Lung (tissue), 12 donors: Measurements from ENCODE around the gene HAUS1. TPM values are rescaled to one million over a fixed set of nuclear protein-coding genes. Genes with fewer than 3 reads are reported as not detected.

Source experiments
- ATAC-seq: fragments of 200-7000 bp; cut with Tn5 transposase; one replicate; pipeline ENCODE4 v1.9.1; 2020; ENCODE audit warnings: moderate number of reproducible peaks; ENCODE audit not compliant: insufficient read depth, low FRiP score
- DNase-seq, 3 donors: peaks; one replicate each; pipeline ENCODE4 v3.0.0-alpha.2; 2013 to 2017
- H3K27ac ChIP-seq, 2 donors: one replicate each; pipeline ENCODE4 v1.5.1; 2013; ENCODE audit warnings: mild to moderate bottlenecking in 2 of 2, moderate library complexity in 2 of 2, control low read depth in 1 of 2, inconsistent platforms in 1 of 2, low read depth in 1 of 2, low read length in 1 of 2
- H3K27me3 ChIP-seq, 3 donors: one replicate each; pipeline ENCODE4 v1.5.1; 2013; ENCODE audit warnings: low read length in 2 of 3; ENCODE audit not compliant: control insufficient read depth in 3 of 3, insufficient read depth in 3 of 3
- H3K36me3 ChIP-seq, 4 donors: one replicate each; pipeline ENCODE4 v1.5.1; 2013; ENCODE audit warnings: low read length in 4 of 4, mild to moderate bottlenecking in 1 of 4, moderate library complexity in 1 of 4; ENCODE audit not compliant: control insufficient read depth in 4 of 4, insufficient read depth in 4 of 4
- H3K4me1 ChIP-seq, 5 donors: one replicate each; pipeline ENCODE4 v1.5.1; 2013; ENCODE audit warnings: low read length in 5 of 5, mild to moderate bottlenecking in 2 of 5, moderate library complexity in 1 of 5; ENCODE audit not compliant: control insufficient read depth in 5 of 5, insufficient read depth in 5 of 5
- H3K4me3 ChIP-seq: one replicate; pipeline ENCODE4 v1.5.1; 2013; ENCODE audit warnings: mild to moderate bottlenecking, control low read depth, moderate library complexity
- H3K9ac ChIP-seq, 2 donors: one replicate each; pipeline ENCODE4 v1.5.1; 2013; ENCODE audit warnings: low read length in 2 of 2, control low read depth in 1 of 2; ENCODE audit not compliant: insufficient read depth in 1 of 2
- H3K9me3 ChIP-seq, 4 donors: one replicate each; pipeline ENCODE4 v1.5.1; 2013; ENCODE audit warnings: low read length in 3 of 4, mild to moderate bottlenecking in 1 of 4, moderate library complexity in 1 of 4; ENCODE audit not compliant: control insufficient read depth in 4 of 4, insufficient read depth in 3 of 4
- WGBS, 2 donors: extraction: QIAGEN DNeasy Blood & Tissue Kit; methylation state at CpG; one replicate each; pipeline ENCODE4 v1.1.7; 2013; 5-methylcytosine and 5-hydroxymethylcytosine counted together
- polyA plus RNA-seq, 2 donors: library from polyadenylated mRNA; stranded (reverse); fragments of 200-250 nt; gene quantifications; one replicate each; pipeline ENCODE4 v1.2.1, GENCODE V29; 2013
- total RNA-seq, 2 donors: library from RNA; depleted of rRNA in 1 of 2; stranded (reverse); fragments of >200 nt in 1 of 2; gene quantifications; one replicate each; pipeline ENCODE4 v1.2.1, GENCODE V29; 2014 to 2021
- TF ChIP-seq, protein P1 (sequence below): IDR thresholded peaks from 2 replicates; pipeline ENCODE4 v1.5.1; 2012; ENCODE audit warnings: mild to moderate bottlenecking; ENCODE audit errors: control extremely low read depth, extremely low read depth
- donor health status: control.
- donor health status: control.
- donor health status: Bipolar disorder and iron deficiency.
- donor health status: healthy.
- donor health status: DM: yes; HTN: yes; CAD: no.

Gene HAUS1
- total and polyA plus RNA-seq, 4 donors = 16.8 to 27.7 (median 20.4) TPM

- Histone ChIP-seq H3K27me3 (no peaks in the 10 kb centered on the region), H3K36me3 (peaks cover 0 to 6% (median 0%) of the 10 kb centered on the region in 4 donors), H3K4me3 (no peak overlapping the region), H3K27ac (no peak overlapping the region), H3K9me3 (no peaks in the 10 kb centered on the region), H3K4me1 (no peaks in the 10 kb centered on the region), H3K9ac (no peak overlapping the region)
- TF ChIP-seq, protein P1, sequence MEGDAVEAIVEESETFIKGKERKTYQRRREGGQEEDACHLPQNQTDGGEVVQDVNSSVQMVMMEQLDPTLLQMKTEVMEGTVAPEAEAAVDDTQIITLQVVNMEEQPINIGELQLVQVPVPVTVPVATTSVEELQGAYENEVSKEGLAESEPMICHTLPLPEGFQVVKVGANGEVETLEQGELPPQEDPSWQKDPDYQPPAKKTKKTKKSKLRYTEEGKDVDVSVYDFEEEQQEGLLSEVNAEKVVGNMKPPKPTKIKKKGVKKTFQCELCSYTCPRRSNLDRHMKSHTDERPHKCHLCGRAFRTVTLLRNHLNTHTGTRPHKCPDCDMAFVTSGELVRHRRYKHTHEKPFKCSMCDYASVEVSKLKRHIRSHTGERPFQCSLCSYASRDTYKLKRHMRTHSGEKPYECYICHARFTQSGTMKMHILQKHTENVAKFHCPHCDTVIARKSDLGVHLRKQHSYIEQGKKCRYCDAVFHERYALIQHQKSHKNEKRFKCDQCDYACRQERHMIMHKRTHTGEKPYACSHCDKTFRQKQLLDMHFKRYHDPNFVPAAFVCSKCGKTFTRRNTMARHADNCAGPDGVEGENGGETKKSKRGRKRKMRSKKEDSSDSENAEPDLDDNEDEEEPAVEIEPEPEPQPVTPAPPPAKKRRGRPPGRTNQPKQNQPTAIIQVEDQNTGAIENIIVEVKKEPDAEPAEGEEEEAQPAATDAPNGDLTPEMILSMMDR = no peak
- DNase-seq (no peak), ATAC-seq (no peak)
- WGBS, 2 donors = 72 to 84% methylated on average over 4 of the region's 4 CpGs
These were observed 37.0 kb downstream of the HAUS1 start for GRCh38 chr18:46141199-46141598.

- Histone ChIP-seq H3K9me3 (no peaks in the 10 kb centered on the region), H3K27me3 (no peaks in the 10 kb centered on the region), H3K27ac (no peak overlapping the region), H3K9ac (no peak overlapping the region), H3K36me3 (no peaks in the 10 kb centered on the region), H3K4me3 (no peak overlapping the region), H3K4me1 (peaks cover 0 to 4% (median 0%) of the 10 kb centered on the region in 5 donors)
- ATAC-seq (peak; percentile 82), DNase-seq (peak; percentile 46 to 60 (median 51))
- TF ChIP-seq, protein P1 = peak; percentile 41
- 14 to 23% methylated on average over 2 of the region's 2 CpGs for WGBS, 2 donors
These were observed 44.6 kb downstream of the HAUS1 start for GRCh38 chr18:46148810-46149209.

DNA sequence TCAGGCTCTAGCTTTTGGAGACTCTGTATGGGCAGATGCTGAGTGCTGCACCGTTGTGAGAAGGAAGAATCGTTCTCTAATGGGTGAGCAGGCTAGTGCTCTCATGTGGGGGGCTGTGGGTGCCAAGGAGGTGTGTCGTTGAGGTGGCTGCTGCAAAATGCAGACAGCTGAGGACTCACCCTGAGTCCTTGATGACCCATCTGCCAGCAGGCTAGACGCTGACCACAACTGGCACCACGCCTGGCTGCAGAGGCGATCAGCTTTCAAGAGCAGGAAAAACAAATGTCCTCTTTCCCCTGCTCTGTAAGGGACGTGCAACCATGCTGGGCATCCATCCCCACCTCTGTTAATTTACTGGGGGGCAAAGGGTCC, 48.2 kb downstream of the HAUS1 start:
- no peak overlapping the region for H3K9ac ChIP-seq
- TF ChIP-seq, protein P1 = no peak
- no peak overlapping the region for H3K4me3 ChIP-seq
- ATAC-seq = no peak
- H3K27ac ChIP-seq = no peak overlapping the region
- H3K27me3 ChIP-seq = no peaks in the 10 kb centered on the region
- no peaks in the 10 kb centered on the region for H3K36me3 ChIP-seq
- DNase-seq = no peak
- WGBS, 2 donors = 58 to 79% methylated on average over 7 of the region's 7 CpGs
- H3K9me3 ChIP-seq = no peaks in the 10 kb centered on the region
- peaks cover 0 to 4% (median 0%) of the 10 kb centered on the region in 5 donors for H3K4me1 ChIP-seq
